NCI-H82 treated with DMSO at 0.1 percent for 48 hours (cell line): ENCODE measurements around the gene CATSPERZ.

Experiments used
- DNase-seq: peaks from one replicate; lab custom pipeline; 2025; ENCODE audit not compliant: unreplicated experiment; lab: John Stamatoyannopoulos, UW

CATSPERZ gene

DNA sequence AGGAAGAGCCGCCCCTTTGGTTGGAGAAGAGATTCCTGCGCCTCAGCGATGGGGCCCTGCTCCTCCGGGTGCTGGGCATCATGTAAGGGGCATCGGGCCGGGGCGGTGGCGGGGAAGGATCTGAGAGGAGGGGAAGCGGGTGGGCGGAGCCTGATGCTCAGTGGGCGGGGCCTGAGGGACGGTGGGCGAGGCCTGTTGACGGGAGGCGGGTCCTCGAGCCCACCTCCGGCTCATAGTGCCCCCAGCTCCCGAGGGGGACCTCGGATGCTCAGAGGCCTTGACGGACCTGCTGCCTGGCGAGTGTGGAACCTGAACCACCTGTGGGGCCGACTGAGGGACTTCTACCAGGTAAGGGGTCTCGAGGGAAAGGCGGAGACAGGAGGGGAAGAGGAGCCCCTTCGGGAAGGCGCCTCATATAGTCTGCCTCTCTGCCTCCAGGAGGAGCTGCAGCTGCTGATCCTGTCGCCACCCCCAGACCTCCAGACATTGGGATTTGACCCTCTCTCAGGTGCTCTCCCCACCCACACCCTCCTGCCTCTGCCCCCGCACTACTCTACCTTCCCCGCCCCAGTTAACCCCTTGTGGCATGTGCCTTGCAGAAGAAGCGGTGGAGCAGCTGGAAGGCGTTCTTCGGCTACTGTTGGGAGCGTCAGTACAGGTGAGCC lies 40.6 kb downstream of the CATSPERZ start:
- no peak for DNase-seq

DNA sequence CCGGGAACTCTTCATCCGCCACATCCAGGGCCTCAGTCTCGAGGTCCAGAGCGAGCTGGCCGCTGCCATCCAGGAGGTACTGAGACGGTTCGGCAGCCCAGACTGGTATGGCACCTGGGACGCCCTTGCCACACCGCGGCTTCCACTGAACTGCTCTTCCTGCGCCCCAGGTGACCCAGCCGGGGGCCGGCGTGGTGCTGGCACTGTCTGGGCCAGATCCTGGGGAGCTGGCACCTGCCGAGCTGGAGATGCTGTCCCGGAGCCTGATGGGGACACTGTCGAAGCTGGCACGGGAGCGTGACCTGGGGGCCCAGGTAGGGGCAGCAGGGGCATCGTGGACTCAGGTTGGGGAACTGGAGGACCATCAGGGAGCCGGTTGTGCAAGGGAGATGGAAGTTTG lies 41.3 kb downstream of the CATSPERZ start:
- no peak for DNase-seq

DNA sequence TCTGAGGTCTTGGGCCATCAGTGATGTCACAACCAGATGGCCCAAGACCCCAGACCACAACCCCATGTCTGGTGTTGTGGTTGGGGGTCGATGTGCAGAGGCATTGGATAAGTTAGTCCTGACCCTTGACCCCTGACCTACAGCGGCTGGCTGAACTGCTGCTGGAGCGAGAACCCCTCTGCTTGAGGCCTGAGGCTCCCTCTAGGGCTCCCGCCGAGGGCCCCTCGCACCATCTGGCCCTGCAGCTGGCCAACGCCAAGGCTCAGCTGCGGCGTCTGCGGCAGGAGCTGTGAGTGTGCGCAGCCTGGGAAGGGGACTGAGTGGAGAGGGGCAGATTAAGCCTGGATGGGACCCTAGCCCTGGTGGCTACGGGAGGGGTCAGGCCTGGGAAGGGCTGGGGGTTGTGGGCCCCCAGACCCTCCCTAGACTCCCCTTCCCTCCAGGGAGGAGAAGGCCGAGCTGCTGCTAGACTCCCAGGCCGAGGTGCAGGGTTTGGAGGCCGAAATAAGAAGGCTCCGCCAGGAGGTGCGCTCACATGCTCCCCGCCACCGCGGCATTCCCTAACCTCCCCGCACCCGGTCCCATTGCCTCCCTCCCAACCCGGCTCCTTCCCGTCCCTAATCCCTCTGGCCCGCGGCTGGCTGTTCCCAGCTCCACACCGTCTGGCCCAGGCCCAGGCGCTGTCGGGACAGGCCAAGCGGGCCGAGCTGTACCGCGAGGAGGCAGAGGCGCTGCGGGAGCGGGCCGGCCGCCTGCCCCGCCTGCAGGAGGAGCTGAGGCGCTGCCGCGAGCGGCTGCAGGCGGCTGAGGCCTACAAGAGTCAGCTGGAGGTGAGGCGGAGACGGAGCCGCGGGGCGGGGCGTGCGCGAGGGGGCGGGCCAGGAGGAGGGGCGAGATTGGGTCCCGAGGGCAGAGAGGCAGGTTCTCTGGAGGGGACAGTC lies 42.0 kb downstream of the CATSPERZ start:
- peak; percentile 61 for DNase-seq

DNA sequence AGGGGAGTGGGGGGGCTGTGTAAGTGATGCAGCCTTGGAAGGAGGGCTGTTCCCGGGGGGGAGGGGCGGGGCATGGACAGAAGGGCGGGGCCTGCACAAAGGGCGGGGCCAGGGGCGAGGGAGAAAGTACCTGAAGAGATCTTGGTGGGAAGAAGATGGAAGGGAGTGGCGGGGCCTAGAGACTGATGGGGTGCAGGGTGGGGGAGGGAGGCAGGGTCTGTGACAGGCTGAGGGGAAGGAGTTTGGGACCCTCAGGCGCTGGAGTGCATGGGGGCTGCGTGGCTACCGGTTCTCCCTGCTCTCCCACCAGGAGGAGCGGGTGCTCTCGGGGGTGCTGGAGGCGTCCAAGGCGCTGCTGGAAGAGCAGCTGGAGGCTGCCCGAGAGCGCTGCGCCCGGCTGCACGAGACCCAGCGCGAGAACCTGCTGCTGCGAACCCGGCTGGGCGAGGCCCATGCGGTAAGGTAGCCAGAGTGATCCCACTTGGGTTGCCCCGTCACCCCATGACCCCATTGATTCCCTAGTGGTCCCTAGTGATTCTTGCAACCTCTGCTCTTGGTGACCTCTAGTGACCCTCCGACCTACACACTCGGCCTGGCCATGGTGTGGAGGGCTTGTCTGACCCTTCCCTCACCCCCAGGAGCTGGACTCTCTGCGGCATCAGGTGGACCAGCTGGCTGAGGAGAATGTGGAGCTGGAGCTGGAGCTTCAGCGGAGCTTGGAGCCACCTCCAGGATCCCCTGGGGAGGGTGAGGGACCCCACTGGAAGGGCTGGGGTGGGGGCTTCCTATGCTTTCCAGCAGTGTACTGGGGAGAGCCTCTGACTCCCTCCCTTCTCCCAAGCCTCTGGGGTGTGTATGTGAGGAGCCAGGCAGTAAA lies 42.9 kb downstream of the CATSPERZ start:
- DNase-seq = no peak

DNA sequence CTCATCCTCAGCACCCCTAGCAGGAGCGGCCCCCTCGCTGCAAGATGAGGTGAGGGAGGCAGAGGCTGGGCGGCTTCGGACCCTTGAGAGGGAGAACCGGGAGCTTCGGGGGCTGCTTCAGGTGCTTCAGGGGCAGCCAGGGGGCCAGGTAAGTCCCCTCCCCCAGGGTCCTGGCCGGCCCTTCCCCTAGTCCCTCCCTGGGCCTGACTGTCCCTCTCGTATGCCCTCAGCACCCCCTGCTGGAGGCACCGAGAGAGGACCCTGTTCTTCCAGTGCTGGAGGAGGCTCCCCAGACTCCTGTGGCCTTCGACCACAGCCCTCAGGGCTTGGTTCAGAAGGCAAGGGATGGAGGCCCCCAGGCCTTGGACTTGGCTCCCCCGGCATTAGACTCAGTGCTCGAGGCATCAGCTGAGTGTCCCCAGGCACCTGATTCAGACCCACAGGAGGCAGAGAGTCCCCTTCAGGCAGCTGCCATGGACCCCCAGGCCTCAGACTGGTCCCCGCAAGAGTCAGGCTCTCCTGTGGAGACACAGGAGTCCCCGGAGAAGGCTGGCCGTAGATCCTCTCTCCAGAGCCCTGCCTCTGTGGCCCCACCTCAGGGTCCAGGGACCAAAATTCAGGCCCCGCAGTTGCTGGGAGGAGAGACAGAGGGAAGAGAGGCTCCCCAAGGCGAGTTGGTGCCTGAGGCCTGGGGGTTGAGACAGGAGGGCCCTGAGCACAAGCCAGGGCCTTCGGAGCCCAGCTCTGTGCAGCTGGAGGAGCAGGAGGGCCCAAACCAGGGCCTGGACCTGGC lies 43.8 kb downstream of the CATSPERZ start:
- DNase-seq = no peak

DNA sequence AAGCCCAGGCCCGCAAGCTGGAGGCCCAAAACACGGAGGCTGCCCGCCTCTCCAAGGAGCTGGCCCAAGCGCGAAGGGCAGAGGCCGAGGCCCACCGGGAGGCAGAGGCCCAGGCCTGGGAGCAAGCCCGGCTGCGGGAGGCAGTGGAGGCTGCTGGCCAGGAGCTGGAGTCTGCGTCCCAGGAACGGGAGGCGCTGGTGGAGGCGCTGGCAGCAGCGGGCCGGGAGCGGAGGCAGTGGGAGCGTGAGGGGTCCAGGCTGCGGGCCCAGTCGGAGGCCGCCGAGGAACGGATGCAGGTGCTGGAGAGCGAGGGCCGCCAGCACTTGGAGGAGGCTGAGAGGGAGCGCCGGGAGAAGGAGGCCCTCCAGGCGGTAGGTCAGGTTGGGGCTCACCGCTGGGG lies 44.6 kb downstream of the CATSPERZ start:
- no peak for DNase-seq

DNA sequence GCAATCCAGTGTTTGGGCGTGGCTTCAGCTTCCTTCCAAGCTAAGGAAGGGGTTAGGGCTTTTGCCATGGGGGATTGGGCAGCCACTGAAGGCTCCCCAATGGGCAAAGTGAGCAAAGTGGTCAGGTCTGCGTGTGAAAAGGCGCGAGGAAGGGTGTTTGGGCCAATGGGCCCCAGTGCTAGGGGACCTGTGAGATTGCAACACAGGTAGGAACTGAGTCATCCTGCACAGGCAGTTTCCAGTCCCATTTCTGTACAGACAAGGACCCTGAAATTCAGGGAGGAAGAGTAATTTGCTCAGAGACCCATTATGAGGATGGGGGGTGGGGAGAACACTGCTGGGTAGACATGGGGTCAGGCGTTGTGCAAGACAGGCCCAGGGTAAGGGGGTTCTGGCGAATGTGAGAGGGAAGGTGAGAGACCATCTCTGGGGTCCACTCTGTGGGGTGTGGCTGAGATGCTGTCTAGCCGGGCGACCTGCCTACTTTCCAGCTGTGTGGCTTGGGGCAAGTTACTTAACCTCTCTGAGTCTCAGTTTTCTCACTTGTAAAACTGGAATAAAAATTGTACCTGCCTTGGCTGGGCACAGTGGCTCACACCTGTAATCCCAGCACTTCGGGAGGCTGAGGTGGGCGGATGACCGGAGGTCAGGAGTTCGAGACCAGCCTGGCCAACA lies 47.2 kb downstream of the CATSPERZ start:
- DNase-seq = no peak

DNA sequence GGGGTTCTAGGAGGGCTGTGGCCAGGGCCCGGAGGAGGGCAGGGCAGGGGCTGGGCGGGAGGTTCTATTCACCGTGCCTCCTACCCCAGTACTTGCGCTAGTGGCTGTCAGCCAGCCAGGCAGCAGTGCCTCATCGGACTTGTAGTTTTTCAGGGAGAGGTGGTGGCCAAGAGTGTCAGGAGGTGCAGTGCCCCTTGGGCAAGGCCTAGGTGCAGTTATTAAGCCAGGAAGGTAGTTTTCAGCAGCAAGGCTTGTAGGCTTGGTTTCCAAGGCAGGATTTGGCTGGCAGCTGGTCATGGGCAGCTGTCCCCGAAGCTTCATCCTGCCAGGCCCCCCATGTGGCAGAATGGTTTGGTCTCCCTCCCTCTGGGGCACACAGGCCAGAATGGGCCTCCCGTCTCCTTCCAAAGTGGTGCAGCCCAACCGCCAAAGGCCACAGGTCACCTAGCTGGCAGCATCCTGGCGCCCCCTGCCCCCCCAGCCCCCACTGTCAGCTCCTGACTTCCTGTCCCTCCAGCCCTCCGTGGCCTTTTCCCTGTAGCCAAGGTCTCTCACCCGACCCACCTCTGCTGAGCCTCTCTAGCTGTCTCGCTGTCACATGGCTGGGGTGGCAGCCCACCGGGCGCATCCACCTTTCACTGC lies 48.3 kb downstream of the CATSPERZ start:
- no peak for DNase-seq

DNA sequence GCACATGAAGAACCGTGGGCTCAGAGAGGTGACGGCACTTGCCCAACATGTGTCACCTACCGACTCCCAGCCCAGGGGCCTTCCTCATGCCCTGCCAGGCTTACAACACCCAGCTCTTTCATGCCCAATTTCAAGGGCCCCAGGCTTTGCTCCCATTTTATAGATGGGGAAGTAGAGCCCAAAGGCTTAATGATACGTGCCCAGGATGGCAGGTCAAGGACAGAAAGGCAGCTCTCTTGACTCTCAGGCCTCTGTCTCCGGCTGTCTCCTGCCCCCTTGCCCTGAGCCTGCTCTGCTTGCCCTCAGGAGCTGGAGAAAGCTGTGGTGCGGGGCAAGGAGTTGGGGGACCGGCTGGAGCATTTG lies 48.8 kb downstream of the CATSPERZ start:
- DNase-seq = no peak

DNA sequence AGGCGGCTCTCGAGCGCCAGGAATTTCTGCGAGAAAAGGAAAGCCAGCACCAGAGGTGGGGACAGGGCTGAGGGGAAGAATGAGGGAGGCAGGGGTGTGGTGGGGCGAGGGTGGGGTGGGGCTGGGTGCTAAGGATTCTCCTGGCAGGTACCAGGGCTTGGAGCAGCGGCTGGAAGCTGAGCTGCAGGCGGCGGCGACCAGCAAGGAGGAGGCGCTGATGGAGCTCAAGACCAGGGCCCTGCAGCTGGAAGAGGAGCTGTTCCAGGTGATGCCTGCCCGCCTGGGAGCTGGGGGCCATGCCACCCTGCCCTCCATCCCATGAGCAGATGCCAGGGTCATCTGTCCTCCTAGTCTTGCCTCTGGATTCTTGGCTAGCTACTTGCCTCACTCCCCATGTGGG lies 49.2 kb downstream of the CATSPERZ start:
- DNase-seq = no peak

DNA sequence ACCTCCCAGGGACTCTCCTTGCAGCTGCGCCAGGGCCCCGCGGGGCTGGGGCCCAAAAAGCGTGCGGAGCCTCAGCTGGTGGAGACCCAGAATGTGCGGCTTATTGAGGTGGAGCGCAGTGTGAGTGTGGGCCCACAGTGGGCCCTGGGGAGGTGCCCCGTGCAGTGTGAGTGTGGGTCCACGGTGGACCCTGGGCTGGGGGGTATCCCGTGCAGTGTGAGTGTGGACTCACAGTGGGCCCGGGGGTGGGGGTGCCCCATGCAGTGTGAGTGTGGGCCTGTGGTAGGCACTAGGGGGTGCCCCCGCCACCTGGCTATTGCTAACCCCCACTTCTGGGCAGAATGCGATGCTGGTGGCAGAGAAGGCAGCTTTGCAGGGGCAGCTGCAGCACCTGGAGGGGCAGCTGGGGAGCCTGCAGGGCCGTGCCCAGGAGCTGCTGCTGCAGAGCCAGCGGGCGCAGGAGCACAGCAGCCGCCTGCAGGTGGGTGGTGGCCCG lies 51.0 kb downstream of the CATSPERZ start:
- no peak for DNase-seq

DNA sequence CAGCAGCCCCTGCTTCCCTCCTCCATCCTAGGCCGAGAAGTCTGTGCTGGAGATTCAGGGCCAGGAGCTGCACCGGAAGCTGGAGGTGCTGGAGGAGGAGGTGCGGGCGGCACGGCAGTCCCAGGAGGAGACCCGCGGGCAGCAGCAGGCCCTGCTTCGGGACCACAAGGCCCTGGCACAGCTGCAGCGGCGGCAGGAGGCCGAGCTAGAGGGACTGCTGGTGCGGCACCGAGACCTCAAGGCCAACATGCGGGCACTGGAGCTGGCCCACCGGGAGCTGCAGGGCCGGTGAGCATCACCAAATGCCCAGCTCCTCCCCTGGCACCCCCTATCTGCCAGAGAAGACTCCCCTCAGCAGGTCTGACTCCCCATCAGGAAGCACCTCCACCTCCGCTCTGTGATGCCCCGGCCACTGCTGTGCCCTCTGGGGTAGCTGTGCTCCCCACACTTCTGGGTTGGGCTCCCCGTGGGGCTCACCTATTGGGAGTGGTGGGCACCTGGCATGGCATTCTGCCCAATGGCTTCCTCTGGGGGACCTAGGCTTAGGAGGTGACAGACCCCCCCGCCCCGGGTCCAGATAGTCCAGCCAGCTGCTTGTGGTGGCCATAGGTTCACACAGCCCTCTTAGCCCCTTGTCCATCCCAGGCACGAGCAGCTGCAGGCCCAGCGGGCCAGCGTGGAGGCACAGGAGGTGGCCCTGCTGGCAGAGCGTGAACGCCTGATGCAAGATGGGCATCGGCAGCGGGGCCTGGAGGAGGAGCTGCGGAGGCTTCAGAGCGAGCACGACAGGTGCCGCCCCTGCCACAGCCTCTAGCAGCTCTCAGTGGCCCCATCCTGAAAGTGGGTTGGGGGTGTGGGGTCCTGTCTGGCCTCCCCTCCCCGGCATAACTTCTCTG lies 52.2 kb downstream of the CATSPERZ start:
- no peak for DNase-seq

DNA sequence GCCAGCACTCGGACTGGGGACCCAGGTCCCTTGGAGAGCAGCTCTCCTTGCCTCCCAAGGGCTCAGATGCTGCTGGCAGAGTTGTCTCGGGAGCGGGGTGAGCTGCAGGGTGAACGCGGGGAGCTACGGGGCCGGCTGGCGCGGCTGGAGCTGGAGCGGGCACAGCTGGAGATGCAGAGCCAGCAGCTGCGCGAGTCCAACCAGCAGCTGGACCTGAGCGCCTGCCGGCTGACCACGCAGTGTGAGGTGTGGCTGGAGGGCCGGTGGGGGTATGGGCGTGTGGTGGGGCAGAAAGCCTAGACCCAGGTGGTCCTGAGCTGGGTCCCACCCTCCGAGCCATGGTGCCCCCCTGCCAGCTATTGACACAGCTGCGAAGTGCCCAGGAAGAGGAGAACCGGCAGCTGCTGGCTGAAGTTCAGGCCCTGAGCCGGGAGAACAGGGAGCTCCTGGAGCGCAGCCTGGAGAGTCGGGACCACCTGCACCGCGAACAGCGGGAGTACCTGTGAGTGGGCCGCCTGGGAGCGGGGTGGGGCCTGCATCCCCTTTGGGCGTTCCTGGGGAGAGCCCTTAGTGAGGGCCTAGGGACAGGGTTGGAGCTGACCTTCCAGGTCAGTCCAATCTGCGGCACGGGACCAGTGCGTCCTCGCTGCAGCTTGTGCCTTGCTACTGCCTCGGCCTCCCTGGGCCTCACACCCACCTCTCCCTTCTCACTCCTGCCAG lies 53.0 kb downstream of the CATSPERZ start:
- no peak for DNase-seq

DNA sequence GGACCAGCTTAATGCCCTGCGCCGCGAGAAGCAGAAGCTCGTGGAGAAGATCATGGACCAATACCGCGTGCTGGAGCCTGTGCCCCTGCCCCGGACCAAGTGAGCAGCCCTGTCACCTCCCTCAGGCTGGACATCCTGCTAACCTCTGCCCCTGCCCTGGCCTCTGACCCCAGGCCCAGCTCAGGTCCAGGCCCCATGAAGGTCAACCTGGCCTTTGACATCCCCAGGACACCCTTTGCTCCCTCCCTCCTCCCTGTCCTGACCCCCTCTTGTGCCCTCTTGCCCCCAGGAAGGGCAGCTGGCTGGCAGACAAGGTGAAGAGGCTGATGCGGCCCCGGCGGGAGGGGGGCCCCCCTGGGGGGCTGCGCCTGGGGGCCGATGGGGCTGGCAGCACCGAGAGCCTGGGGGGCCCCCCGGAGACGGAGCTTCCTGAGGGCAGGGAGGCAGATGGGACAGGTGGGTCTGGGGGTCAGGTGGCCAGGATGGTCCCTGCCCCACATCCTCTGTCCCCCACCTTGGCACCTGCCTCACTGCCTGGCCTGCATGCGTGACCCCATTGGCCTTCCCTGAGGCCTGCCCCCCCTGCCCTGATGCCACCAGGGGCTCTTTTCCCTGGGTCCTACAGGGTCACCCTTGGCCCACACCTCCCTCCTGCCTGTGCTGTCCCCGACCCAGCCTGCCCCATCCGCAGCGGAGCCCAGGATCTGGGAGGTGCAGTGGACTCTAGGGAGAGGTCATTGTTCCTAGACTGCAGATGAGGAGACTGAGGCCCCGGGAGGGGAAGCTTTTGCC lies 53.8 kb downstream of the CATSPERZ start:
- DNase-seq = no peak
